ENCODE results near the gene NUAK2. TPM values are rescaled to one million over a fixed set of nuclear protein-coding genes. Genes with fewer than 3 reads are reported as not detected.

The NUAK2 gene
- polyA plus RNA-seq, 3 donors, result 9.1 to 44.9 (median 21.9) TPM

DNA sequence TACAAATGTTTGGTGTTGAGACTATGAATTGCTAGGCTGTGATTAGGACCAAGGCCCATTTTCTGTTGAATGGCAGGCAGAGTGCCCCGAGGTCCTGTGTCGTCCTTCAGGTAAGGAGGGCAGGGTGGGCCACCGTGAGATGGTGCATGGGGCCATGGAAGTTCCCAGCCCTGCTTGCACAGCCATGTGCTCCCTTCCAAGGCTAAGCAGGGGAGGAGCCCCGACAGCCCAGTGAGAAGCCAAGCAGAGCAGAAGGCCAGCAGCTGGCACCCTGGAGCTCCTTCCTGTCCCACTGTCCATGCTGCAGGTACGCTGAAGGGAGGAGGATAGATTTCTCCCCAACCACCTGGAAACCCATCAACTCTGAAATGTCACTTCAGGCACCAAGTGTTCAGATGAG is 8.2 kb upstream of the NUAK2 start:
- Mint-ChIP-seq H3K27ac (no peak overlapping the region), H3K27me3 (ENCODE audit: low read depth in 3 of 3) (peaks cover 10 to 26% (median 18%) of the 10 kb centered on the region in 3 donors), H3K9me3 (no peaks in the 10 kb centered on the region), H3K4me1 (peaks cover 9% of the 10 kb centered on the region), H3K4me3 (no peak overlapping the region), H3K36me3 (no peaks in the 10 kb centered on the region)
- Histone ChIP-seq H3K4me2 (replicated peaks; ENCODE audit: extremely low read depth, low read length, poor library complexity, severe bottlenecking) (no peak overlapping the region), H3K4me1 (ENCODE audit: control insufficient read depth in 1 of 2, insufficient read depth in 2 of 2, low read length in 2 of 2) (peaks cover 0 to 6% of the 10 kb centered on the region in 2 donors), H3K27me3 (ENCODE audit: control insufficient read depth in 2 of 2, insufficient read depth in 2 of 2, low read length in 2 of 2) (peaks cover 0 to 7% of the 10 kb centered on the region in 2 donors), H3K27ac (ENCODE audit: low read depth in 1 of 2, low read length in 2 of 2) (no peak overlapping the region), H3K79me2 (ENCODE audit: insufficient read depth, low read length) (no peaks in the 10 kb centered on the region), H3K36me3 (replicated peaks in 1 of 2; ENCODE audit: control insufficient read depth in 1 of 2, insufficient read depth in 2 of 2, low read length in 2 of 2) (no peaks in the 10 kb centered on the region), H3K4me3 (replicated peaks in 1 of 3; ENCODE audit: low read depth in 2 of 3, low read length in 3 of 3) (no peak overlapping the region), H3K9me3 (replicated peaks in 1 of 2; ENCODE audit: control insufficient read depth in 1 of 2, insufficient read depth in 1 of 2, low read length in 2 of 2) (no peaks in the 10 kb centered on the region), H4K20me1 (ENCODE audit: insufficient read depth, low read length) (no peaks in the 10 kb centered on the region), H2AFZ (ENCODE audit: insufficient read depth, low read depth, low read length, poor library complexity, severe bottlenecking) (no peak overlapping the region), H3K9ac (ENCODE audit: insufficient read depth, low read length, poor library complexity, severe bottlenecking) (no peak overlapping the region)
- intact Hi-C loops (cut with micrococcal nuclease), result loop anchor here in 1 of 2 donors (10.0 kb wide), 1 partner anchor 195 kb away; no protein-coding TSS in a partner anchor
- DNase-seq, result no peak
- 100% methylated on average over 3 of the region's 5 CpGs for WGBS (ENCODE audit: insufficient coverage)
- TF ChIP-seq, protein P1, sequence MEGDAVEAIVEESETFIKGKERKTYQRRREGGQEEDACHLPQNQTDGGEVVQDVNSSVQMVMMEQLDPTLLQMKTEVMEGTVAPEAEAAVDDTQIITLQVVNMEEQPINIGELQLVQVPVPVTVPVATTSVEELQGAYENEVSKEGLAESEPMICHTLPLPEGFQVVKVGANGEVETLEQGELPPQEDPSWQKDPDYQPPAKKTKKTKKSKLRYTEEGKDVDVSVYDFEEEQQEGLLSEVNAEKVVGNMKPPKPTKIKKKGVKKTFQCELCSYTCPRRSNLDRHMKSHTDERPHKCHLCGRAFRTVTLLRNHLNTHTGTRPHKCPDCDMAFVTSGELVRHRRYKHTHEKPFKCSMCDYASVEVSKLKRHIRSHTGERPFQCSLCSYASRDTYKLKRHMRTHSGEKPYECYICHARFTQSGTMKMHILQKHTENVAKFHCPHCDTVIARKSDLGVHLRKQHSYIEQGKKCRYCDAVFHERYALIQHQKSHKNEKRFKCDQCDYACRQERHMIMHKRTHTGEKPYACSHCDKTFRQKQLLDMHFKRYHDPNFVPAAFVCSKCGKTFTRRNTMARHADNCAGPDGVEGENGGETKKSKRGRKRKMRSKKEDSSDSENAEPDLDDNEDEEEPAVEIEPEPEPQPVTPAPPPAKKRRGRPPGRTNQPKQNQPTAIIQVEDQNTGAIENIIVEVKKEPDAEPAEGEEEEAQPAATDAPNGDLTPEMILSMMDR (IDR thresholded peaks at IDR 0.05), result no peak

GRCh38 chr1:205328476-205328875 is 6.9 kb upstream of the NUAK2 start:
- Mint-ChIP-seq H3K4me3 (no peak overlapping the region), H3K9me3 (no peaks in the 10 kb centered on the region), H3K4me1 (peaks cover 9% of the 10 kb centered on the region), H3K27ac (no peak overlapping the region), H3K36me3 (no peaks in the 10 kb centered on the region), H3K27me3 (ENCODE audit: low read depth in 3 of 3) (peaks cover 9 to 26% (median 15%) of the 10 kb centered on the region in 3 donors)
- peaks cover 0 to 7% of the 10 kb centered on the region in 2 donors for H3K27me3 ChIP-seq (ENCODE audit: control insufficient read depth in 2 of 2, insufficient read depth in 2 of 2, low read length in 2 of 2)
- 79% methylated on average over 3 of the region's 4 CpGs for WGBS (ENCODE audit: insufficient coverage)
- H3K36me3 ChIP-seq (replicated peaks in 1 of 2; ENCODE audit: control insufficient read depth in 1 of 2, insufficient read depth in 2 of 2, low read length in 2 of 2), result no peaks in the 10 kb centered on the region
- H3K4me1 ChIP-seq (ENCODE audit: control insufficient read depth in 1 of 2, insufficient read depth in 2 of 2, low read length in 2 of 2), result peaks cover 0 to 6% of the 10 kb centered on the region in 2 donors
- H3K4me3 ChIP-seq (replicated peaks in 1 of 3; ENCODE audit: low read depth in 2 of 3, low read length in 3 of 3), result no peak overlapping the region
- TF ChIP-seq, protein P1 (IDR thresholded peaks at IDR 0.05), result no peak
- H3K27ac ChIP-seq (ENCODE audit: low read depth in 1 of 2, low read length in 2 of 2), result no peak overlapping the region
- H3K9me3 ChIP-seq (replicated peaks in 1 of 2; ENCODE audit: control insufficient read depth in 1 of 2, insufficient read depth in 1 of 2, low read length in 2 of 2), result no peaks in the 10 kb centered on the region
- H2AFZ ChIP-seq (ENCODE audit: insufficient read depth, low read depth, low read length, poor library complexity, severe bottlenecking), result no peak overlapping the region
- H4K20me1 ChIP-seq (ENCODE audit: insufficient read depth, low read length), result no peaks in the 10 kb centered on the region
- H3K4me2 ChIP-seq (replicated peaks; ENCODE audit: extremely low read depth, low read length, poor library complexity, severe bottlenecking), result no peak overlapping the region
- H3K9ac ChIP-seq (ENCODE audit: insufficient read depth, low read length, poor library complexity, severe bottlenecking), result no peak overlapping the region
- DNase-seq, result no peak
- intact Hi-C loops (cut with micrococcal nuclease), result no loop called here
- no peaks in the 10 kb centered on the region for H3K79me2 ChIP-seq (ENCODE audit: insufficient read depth, low read length)
